Measurements from ENCODE around the gene SLC12A7.

- TF ChIP-seq, protein P1, sequence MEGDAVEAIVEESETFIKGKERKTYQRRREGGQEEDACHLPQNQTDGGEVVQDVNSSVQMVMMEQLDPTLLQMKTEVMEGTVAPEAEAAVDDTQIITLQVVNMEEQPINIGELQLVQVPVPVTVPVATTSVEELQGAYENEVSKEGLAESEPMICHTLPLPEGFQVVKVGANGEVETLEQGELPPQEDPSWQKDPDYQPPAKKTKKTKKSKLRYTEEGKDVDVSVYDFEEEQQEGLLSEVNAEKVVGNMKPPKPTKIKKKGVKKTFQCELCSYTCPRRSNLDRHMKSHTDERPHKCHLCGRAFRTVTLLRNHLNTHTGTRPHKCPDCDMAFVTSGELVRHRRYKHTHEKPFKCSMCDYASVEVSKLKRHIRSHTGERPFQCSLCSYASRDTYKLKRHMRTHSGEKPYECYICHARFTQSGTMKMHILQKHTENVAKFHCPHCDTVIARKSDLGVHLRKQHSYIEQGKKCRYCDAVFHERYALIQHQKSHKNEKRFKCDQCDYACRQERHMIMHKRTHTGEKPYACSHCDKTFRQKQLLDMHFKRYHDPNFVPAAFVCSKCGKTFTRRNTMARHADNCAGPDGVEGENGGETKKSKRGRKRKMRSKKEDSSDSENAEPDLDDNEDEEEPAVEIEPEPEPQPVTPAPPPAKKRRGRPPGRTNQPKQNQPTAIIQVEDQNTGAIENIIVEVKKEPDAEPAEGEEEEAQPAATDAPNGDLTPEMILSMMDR (conservative IDR thresholded peaks at IDR 0.05 in 1 of 2, IDR thresholded peaks at IDR 0.05 in 1 of 2; ENCODE audit: low read depth in 1 of 2, low read length in 2 of 2) = no peak
- TF ChIP-seq EZH2 (IDR thresholded peaks at IDR 0.05; ENCODE audit: low read length, missing control alignments) = no peak
Observed at GRCh38 chr5:1107167-1108022, 4.5 kb downstream of the SLC12A7 start.
